Measurements from ENCODE around the gene RAPGEF6. TPM values are rescaled to one million over a fixed set of nuclear protein-coding genes. Genes with fewer than 3 reads are reported as not detected.

RAPGEF6 gene
- total and polyA plus RNA-seq, 2 experiments from 2014 or later, result 6.9 to 8.6 TPM

GRCh38 chr5:131433109-131433508 lies 201.9 kb downstream of the RAPGEF6 start:
- in situ Hi-C loops (cut with MboI), result loop anchor here (25.0 kb wide), 1 partner anchor 579 kb away; the partner anchor contains the start of gene ACSL6

DNA sequence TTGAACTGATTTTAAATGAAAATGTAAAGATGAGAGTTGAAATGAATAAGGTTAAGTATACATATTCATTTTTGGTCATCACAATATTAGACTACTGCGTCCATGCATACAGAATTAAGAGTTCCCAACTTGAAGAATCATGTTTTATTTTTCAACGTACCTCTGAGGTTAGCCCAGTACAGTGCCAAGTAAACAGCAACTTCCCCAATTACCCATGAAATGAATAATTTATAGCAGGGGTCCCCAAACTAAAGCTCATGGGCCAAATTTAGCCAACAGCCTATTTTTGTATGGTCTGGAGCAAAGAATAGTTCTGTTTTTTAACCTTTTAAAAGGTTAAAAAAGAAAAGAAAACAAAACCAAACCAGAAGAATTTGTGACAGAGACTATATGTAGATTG lies 203.2 kb downstream of the RAPGEF6 start:
- Histone ChIP-seq H2AFZ (no peak overlapping the region), H3K27ac (no peak overlapping the region), H3K4me3 (no peak overlapping the region), H3K36me3 (ENCODE audit: low read depth) (peaks cover 16% of the 10 kb centered on the region), H3K9me3 (ENCODE audit: low read depth) (no peaks in the 10 kb centered on the region), H3K9me2 (ENCODE audit: insufficient read depth) (no peaks in the 10 kb centered on the region), H3F3A (ENCODE audit: insufficient read depth) (0 out of 2 replicates have a peak, but pooled peaks cover 4% of the 10 kb centered on the region), H3K4me2 (ENCODE audit: unreplicated experiment) (no peak overlapping the region), H3K4me1 (ENCODE audit: insufficient read depth) (0 out of 2 replicates have a peak, but pooled peaks cover 8% of the 10 kb centered on the region), H3K9ac (no peak overlapping the region), H3K79me2 (ENCODE audit: insufficient read depth) (no peaks in the 10 kb centered on the region), H4K20me1 (ENCODE audit: insufficient read depth) (no peaks in the 10 kb centered on the region), H3K27me3 (replicated peaks; ENCODE audit: insufficient read depth) (no peaks in the 10 kb centered on the region)
- 98 to 100% methylated on average over 2 of the region's 2 CpGs for WGBS, 2 experiments (ENCODE audit: low coverage in 1 of 2, low lambda C conversion rate in 2 of 2, missing lambda C conversion rate in 2 of 2)
- DNase-seq, result no peak
- in situ Hi-C loops (cut with MboI), result loop anchor here (25.0 kb wide), 1 partner anchor 581 kb away; the partner anchor contains the start of gene ACSL6
- no peak for TF ChIP-seq EZH2 (IDR thresholded peaks at IDR 0.05; ENCODE audit: insufficient read depth, poor library complexity, severe bottlenecking)
- TF ChIP-seq EZH2phosphoT487 (IDR thresholded peaks at IDR 0.05; ENCODE audit: insufficient read depth, low read depth), result no peak

More at GRCh38 chr5:131433109-131433508, 201.9 kb downstream of the RAPGEF6 start:
- no peak overlapping the region for H2AFZ ChIP-seq
- no peak for DNase-seq
- no peaks in the 10 kb centered on the region for H4K20me1 ChIP-seq (ENCODE audit: insufficient read depth)
- H3K27ac ChIP-seq, result no peak overlapping the region
- TF ChIP-seq EZH2phosphoT487 (IDR thresholded peaks at IDR 0.05; ENCODE audit: insufficient read depth, low read depth), result no peak
- TF ChIP-seq EZH2 (IDR thresholded peaks at IDR 0.05; ENCODE audit: insufficient read depth, poor library complexity, severe bottlenecking), result no peak
- H3K9ac ChIP-seq, result no peak overlapping the region
- no peaks in the 10 kb centered on the region for H3K9me3 ChIP-seq (ENCODE audit: low read depth)
- H3K9me2 ChIP-seq (ENCODE audit: insufficient read depth), result no peaks in the 10 kb centered on the region
- H3K36me3 ChIP-seq (ENCODE audit: low read depth), result peaks cover 12% of the 10 kb centered on the region
- no peak overlapping the region for H3K4me3 ChIP-seq
- 0 out of 2 replicates have a peak, but pooled peaks cover 4% of the 10 kb centered on the region for H3F3A ChIP-seq (ENCODE audit: insufficient read depth)
- H3K4me2 ChIP-seq (ENCODE audit: unreplicated experiment), result no peak overlapping the region
- whole genome bisulfite sequencing, 2 experiments (ENCODE audit: low coverage in 1 of 2, low lambda C conversion rate in 2 of 2, missing lambda C conversion rate in 2 of 2), result 100% methylated on average over 1 of the region's 1 CpG
- H3K27me3 ChIP-seq (replicated peaks; ENCODE audit: insufficient read depth), result no peaks in the 10 kb centered on the region
- no peaks in the 10 kb centered on the region for H3K79me2 ChIP-seq (ENCODE audit: insufficient read depth)
- 0 out of 2 replicates have a peak, but pooled peaks cover 8% of the 10 kb centered on the region for H3K4me1 ChIP-seq (ENCODE audit: insufficient read depth)

GRCh38 chr5:131430794-131431193 lies 204.2 kb downstream of the RAPGEF6 start:
- no peaks in the 10 kb centered on the region for H3K27me3 ChIP-seq (replicated peaks; ENCODE audit: insufficient read depth)
- no peaks in the 10 kb centered on the region for H3K79me2 ChIP-seq (ENCODE audit: insufficient read depth)
- H3K9ac ChIP-seq, result no peak overlapping the region
- WGBS, 2 experiments (ENCODE audit: low coverage in 1 of 2, low lambda C conversion rate in 2 of 2, missing lambda C conversion rate in 2 of 2), result 6 to 25% methylated on average over 1 of the region's 1 CpG
- H3K4me1 ChIP-seq (ENCODE audit: insufficient read depth), result 0 out of 2 replicates have a peak, but pooled peaks cover 8% of the 10 kb centered on the region
- H3F3A ChIP-seq (ENCODE audit: insufficient read depth), result 0 out of 2 replicates have a peak, but pooled peaks cover 4% of the 10 kb centered on the region
- H2AFZ ChIP-seq, result no peak overlapping the region
- in situ Hi-C loops (cut with MboI), result loop anchor here (25.0 kb wide), 1 partner anchor 582 kb away; the partner anchor contains the start of gene ACSL6
- no peak overlapping the region for H3K4me2 ChIP-seq (ENCODE audit: unreplicated experiment)
- no peak for TF ChIP-seq EZH2phosphoT487 (IDR thresholded peaks at IDR 0.05; ENCODE audit: insufficient read depth, low read depth)
- TF ChIP-seq EZH2 (IDR thresholded peaks at IDR 0.05; ENCODE audit: insufficient read depth, poor library complexity, severe bottlenecking), result no peak
- H3K4me3 ChIP-seq, result no peak overlapping the region
- H3K36me3 ChIP-seq (ENCODE audit: low read depth), result peaks cover 18% of the 10 kb centered on the region
- peak; percentile 74 for DNase-seq
- H3K27ac ChIP-seq, result no peak overlapping the region
- H3K9me2 ChIP-seq (ENCODE audit: insufficient read depth), result no peaks in the 10 kb centered on the region
- no peaks in the 10 kb centered on the region for H3K9me3 ChIP-seq (ENCODE audit: low read depth)
- H4K20me1 ChIP-seq (ENCODE audit: insufficient read depth), result no peaks in the 10 kb centered on the region

DNA sequence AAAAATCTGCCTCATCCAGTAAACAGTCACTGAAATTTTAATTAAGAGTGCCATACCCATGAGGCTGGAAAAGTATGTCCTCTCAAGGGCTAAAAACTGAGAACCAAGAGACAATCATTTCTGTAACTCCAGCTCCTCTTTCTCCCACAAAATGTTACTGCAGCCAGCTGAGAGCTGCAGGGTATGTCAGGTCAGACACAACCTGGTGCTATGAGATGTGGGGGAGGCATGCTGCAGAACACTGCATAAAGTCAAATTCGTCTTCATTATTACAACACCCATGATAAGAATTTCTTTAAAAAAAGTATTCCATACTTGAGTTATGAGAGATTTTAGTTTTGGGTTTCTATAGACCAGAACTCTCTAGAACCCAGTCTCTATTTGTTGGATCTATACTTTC lies 209.0 kb downstream of the RAPGEF6 start:
- no peak overlapping the region for H3K4me2 ChIP-seq (ENCODE audit: unreplicated experiment)
- no peaks in the 10 kb centered on the region for H3K9me2 ChIP-seq (ENCODE audit: insufficient read depth)
- no peak for TF ChIP-seq EZH2phosphoT487 (IDR thresholded peaks at IDR 0.05; ENCODE audit: insufficient read depth, low read depth)
- H3K9me3 ChIP-seq (ENCODE audit: low read depth), result no peaks in the 10 kb centered on the region
- H3K36me3 ChIP-seq (ENCODE audit: low read depth), result peaks cover 6% of the 10 kb centered on the region; the same call in 1 of the 2 replicates
- no peaks in the 10 kb centered on the region for H3K27me3 ChIP-seq (replicated peaks; ENCODE audit: insufficient read depth)
- 0 out of 2 replicates have a peak, but pooled peaks cover 6% of the 10 kb centered on the region for H3K4me1 ChIP-seq (ENCODE audit: insufficient read depth)
- no peak overlapping the region for H3K27ac ChIP-seq
- in situ Hi-C loops (cut with MboI), result loop anchor here (25.0 kb wide), 1 partner anchor 586 kb away; the partner anchor contains the start of gene ACSL6
- WGBS, 2 experiments (ENCODE audit: low coverage in 1 of 2, low lambda C conversion rate in 2 of 2, missing lambda C conversion rate in 2 of 2), result 92 to 97% methylated on average over 1 of the region's 1 CpG
- no peak overlapping the region for H2AFZ ChIP-seq
- no peaks in the 10 kb centered on the region for H3F3A ChIP-seq (ENCODE audit: insufficient read depth)
- H3K4me3 ChIP-seq, result no peak overlapping the region
- no peak for DNase-seq
- H4K20me1 ChIP-seq (ENCODE audit: insufficient read depth), result no peaks in the 10 kb centered on the region
- H3K79me2 ChIP-seq (ENCODE audit: insufficient read depth), result no peaks in the 10 kb centered on the region
- no peak overlapping the region for H3K9ac ChIP-seq

All from GM23248 (cell line).